WTC11 (cell line): ENCODE data around the gene DCUN1D3. TPM values are rescaled to one million over a fixed set of nuclear protein-coding genes. Genes with fewer than 3 reads are reported as not detected.

Experiments used
- ATAC-seq: fragments of 200-7000 bp; cut with Tn5 transposase; 2 replicates; pipeline ENCODE4 v1.10.0; 2021; ENCODE audit warnings: mild to moderate bottlenecking, moderate library complexity
- CTCF ChIA-PET: fragments of 300-600 bp; sonication (Branson Sonifier 250); formaldehyde crosslinking; loops from one replicate; lab custom pipeline; 2021; ENCODE audit warnings: antibody characterized with exemption; lab: Charles Lee
- POLR2A ChIA-PET: fragments of 350-600 bp; sonication (Branson Sonifier 250); formaldehyde crosslinking; loops from one replicate; lab custom pipeline; 2021; ENCODE audit warnings: antibody characterized with exemption; lab: Charles Lee
- DNase-seq: peaks from one replicate; pipeline ENCODE4 v3.0.0; 2021; ENCODE audit warnings: low spot score
- H3K27ac Mint-ChIP-seq: 2 replicates; pipeline ENCODE4 v1.8.0; 2021; ENCODE audit warnings: mixed read lengths
- H3K27me3 Mint-ChIP-seq: 2 replicates; pipeline ENCODE4 v1.8.0; 2021; ENCODE audit warnings: low read depth, mild to moderate bottlenecking, moderate library complexity, mixed read lengths
- H3K36me3 Mint-ChIP-seq: 2 replicates; pipeline ENCODE4 v1.8.0; 2021; ENCODE audit warnings: mixed read lengths
- H3K4me1 Mint-ChIP-seq: 2 replicates; pipeline ENCODE4 v1.8.0; 2022; ENCODE audit warnings: mixed read lengths
- H3K4me3 Mint-ChIP-seq: 2 replicates; pipeline ENCODE4 v1.8.0; 2021; ENCODE audit warnings: mild to moderate bottlenecking, moderate library complexity, mixed read lengths
- H3K9me3 Mint-ChIP-seq: 2 replicates; pipeline ENCODE4 v1.8.0; 2021; ENCODE audit warnings: mixed read lengths
- ARID4B ChIP-seq: sonication (generic); formaldehyde crosslinking; IDR thresholded peaks from 2 replicates; pipeline ENCODE4 v1.8.0; 2023; ENCODE audit warnings: missing genetic modification reagents, mild to moderate bottlenecking, borderline replicate concordance
- CREB1 ChIP-seq: sonication (generic); formaldehyde crosslinking; IDR thresholded peaks from 2 replicates; pipeline ENCODE4 v1.8.0; 2023; ENCODE audit warnings: mild to moderate bottlenecking, missing genetic modification reagents
- CTCF ChIP-seq: fragments of 200-600 bp; IDR thresholded peaks from 2 replicates; pipeline ENCODE4 v1.8.0; 2022; ENCODE audit warnings: antibody characterized with exemption
- ESRRA ChIP-seq: sonication (generic); formaldehyde crosslinking; IDR thresholded peaks from 2 replicates; pipeline ENCODE4 v1.8.1; 2022; ENCODE audit warnings: mild to moderate bottlenecking, missing genetic modification reagents, borderline replicate concordance
- ETV6 ChIP-seq: sonication (generic); formaldehyde crosslinking; IDR thresholded peaks from 2 replicates; pipeline ENCODE4 v1.8.1; 2022; ENCODE audit warnings: mild to moderate bottlenecking, missing genetic modification reagents
- FOXP1 ChIP-seq: sonication (generic); formaldehyde crosslinking; IDR thresholded peaks from 2 replicates; pipeline ENCODE4 v1.8.0; 2022; ENCODE audit warnings: missing genetic modification reagents, mild to moderate bottlenecking, moderate library complexity, borderline replicate concordance
- IRF2 ChIP-seq: sonication (generic); formaldehyde crosslinking; IDR thresholded peaks from 2 replicates; pipeline ENCODE4 v1.8.0; 2022; ENCODE audit warnings: low read depth, missing genetic modification reagents, borderline replicate concordance
- JAZF1 ChIP-seq: fragments of 250-450 bp; sonication (Bioruptor Pico); IDR thresholded peaks from 2 replicates; pipeline ENCODE4 v1.9.0; 2021; ENCODE audit warnings: moderate library complexity, mild to moderate bottlenecking, inconsistent platforms
- MYBL2 ChIP-seq: sonication (generic); formaldehyde crosslinking; IDR thresholded peaks from 2 replicates; pipeline ENCODE4 v1.8.1; 2023; ENCODE audit warnings: mild to moderate bottlenecking, moderate library complexity, missing genetic modification reagents
- PREB ChIP-seq: sonication (generic); formaldehyde crosslinking; IDR thresholded peaks from 2 replicates; pipeline ENCODE4 v1.8.1; 2022; ENCODE audit warnings: mild to moderate bottlenecking, missing genetic modification reagents, moderate library complexity, borderline replicate concordance
- PRRX2 ChIP-seq: fragments of 250-450 bp; sonication (Bioruptor Pico); IDR thresholded peaks from 2 replicates; pipeline ENCODE4 v1.8.0; 2021; ENCODE audit warnings: mild to moderate bottlenecking
- SMAD3 ChIP-seq: sonication (generic); formaldehyde crosslinking; IDR thresholded peaks from 2 replicates; pipeline ENCODE4 v1.8.0; 2022; ENCODE audit warnings: missing genetic modification reagents, mild to moderate bottlenecking, borderline replicate concordance
- SOX15 ChIP-seq: fragments of 250-450 bp; sonication (Bioruptor Pico); IDR thresholded peaks from 2 replicates; pipeline ENCODE4 v1.9.0; 2021; ENCODE audit warnings: mild to moderate bottlenecking
- ZNF416 ChIP-seq: fragments of 250-450 bp; sonication (Bioruptor Pico); IDR thresholded peaks from 2 replicates; pipeline ENCODE4 v1.9.0; 2021; ENCODE audit warnings: mild to moderate bottlenecking, inconsistent platforms
- ZNF423 ChIP-seq: fragments of 250-450 bp; sonication (Bioruptor Pico); IDR thresholded peaks from 2 replicates; pipeline ENCODE4 v2.1.2; 2022; ENCODE audit warnings: mild to moderate bottlenecking, moderate library complexity
- total RNA-seq: library from RNA; stranded (reverse); gene quantifications from 3 replicates; pipeline ENCODE4 v1.2.3, GENCODE V29; 2021
- TF ChIP-seq, protein P1 (sequence below): sonication (generic); formaldehyde crosslinking; IDR thresholded peaks from 2 replicates; pipeline ENCODE4 v1.8.1; 2023; ENCODE audit warnings: mild to moderate bottlenecking, moderate library complexity, missing genetic modification reagents
- TF ChIP-seq, protein P2 (sequence below): fragments of 250-450 bp; sonication (Bioruptor Pico); IDR thresholded peaks from 2 replicates; pipeline ENCODE4 v2.1.2; 2022; ENCODE audit warnings: mild to moderate bottlenecking, moderate library complexity
- TF ChIP-seq, protein P3 (sequence below): fragments of 250-450 bp; sonication (Bioruptor Pico); IDR thresholded peaks from 2 replicates; pipeline ENCODE4 v1.9.0; 2021; ENCODE audit warnings: mild to moderate bottlenecking

The DCUN1D3 gene
- total RNA-seq, 1 experiment from 2014 or later, result 14.7 TPM

- H3K4me1 Mint-ChIP-seq, result no peaks in the 10 kb centered on the region
- TF ChIP-seq ETV6 (no peak), CTCF (peak; percentile 94)
- POLR2A ChIA-PET, result no interaction called here
- CTCF ChIA-PET, result interaction anchor here (0.5 to 2.5 kb wide), 25 partner anchors 11 to 442 kb away, joined by 3 to 27 read pairs (median 4); partner anchors contain the start of genes DCUN1D3 and LYRM1
- no peaks in the 10 kb centered on the region for H3K9me3 Mint-ChIP-seq
- H3K36me3 Mint-ChIP-seq, result peaks cover 4% of the 10 kb centered on the region
- DNase-seq, result peak; percentile 79
- H3K27me3 Mint-ChIP-seq, result no peaks in the 10 kb centered on the region
- peak; percentile 48; the same call in 1 of the 2 replicates for ATAC-seq
- no peak overlapping the region for H3K4me3 Mint-ChIP-seq
- H3K27ac Mint-ChIP-seq, result no peak overlapping the region
Observed at GRCh38 chr16:20849589-20850390, 50.4 kb downstream of the DCUN1D3 start.

GRCh38 chr16:20847550-20847949, 52.6 kb downstream of the DCUN1D3 start:
- Mint-ChIP-seq H3K4me1 (peaks cover 3% of the 10 kb centered on the region), H3K36me3 (peaks cover 7% of the 10 kb centered on the region), H3K27ac (no peak overlapping the region), H3K27me3 (no peaks in the 10 kb centered on the region), H3K9me3 (no peaks in the 10 kb centered on the region)
- DNase-seq, result no peak
- TF ChIP-seq JAZF1 (no peak), SOX15 (no peak), PREB (no peak), MYBL2 (no peak), FOXP1 (CRISPR knock-in tag) (no peak), ZNF423 (CRISPR knock-in tag) (no peak), IRF2 (CRISPR knock-in tag) (no peak), ESRRA (no peak), CREB1 (CRISPR knock-in tag) (no peak), SMAD3 (CRISPR knock-in tag) (no peak)
- TF ChIP-seq, protein P1, sequence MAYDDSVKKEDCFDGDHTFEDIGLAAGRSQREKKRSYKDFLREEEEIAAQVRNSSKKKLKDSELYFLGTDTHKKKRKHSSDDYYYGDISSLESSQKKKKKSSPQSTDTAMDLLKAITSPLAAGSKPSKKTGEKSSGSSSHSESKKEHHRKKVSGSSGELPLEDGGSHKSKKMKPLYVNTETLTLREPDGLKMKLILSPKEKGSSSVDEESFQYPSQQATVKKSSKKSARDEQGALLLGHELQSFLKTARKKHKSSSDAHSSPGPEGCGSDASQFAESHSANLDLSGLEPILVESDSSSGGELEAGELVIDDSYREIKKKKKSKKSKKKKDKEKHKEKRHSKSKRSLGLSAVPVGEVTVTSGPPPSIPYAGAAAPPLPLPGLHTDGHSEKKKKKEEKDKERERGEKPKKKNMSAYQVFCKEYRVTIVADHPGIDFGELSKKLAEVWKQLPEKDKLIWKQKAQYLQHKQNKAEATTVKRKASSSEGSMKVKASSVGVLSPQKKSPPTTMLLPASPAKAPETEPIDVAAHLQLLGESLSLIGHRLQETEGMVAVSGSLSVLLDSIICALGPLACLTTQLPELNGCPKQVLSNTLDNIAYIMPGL (CRISPR knock-in tag), result no peak
- TF ChIP-seq, all 79 proteins: peak for 0
- ChIA-PET POLR2A (no interaction called here), CTCF (interaction anchor here (1.8 kb wide), 2 partner anchors 236 to 254 kb away, joined by 4 to 6 read pairs; no protein-coding TSS in a partner anchor)
- no peak for ATAC-seq
- H3K4me3 Mint-ChIP-seq, result no peak overlapping the region

GRCh38 chr16:20846551-20846950, 53.6 kb downstream of the DCUN1D3 start:
- no peak for DNase-seq
- no peak for ATAC-seq
- peaks cover 3% of the 10 kb centered on the region for H3K4me1 Mint-ChIP-seq
- no peak overlapping the region for H3K27ac Mint-ChIP-seq
- ChIA-PET POLR2A (no interaction called here), CTCF (interaction anchor here (1.1 kb wide), 1 partner anchor 238 kb away, joined by 3 read pairs; no protein-coding TSS in a partner anchor)
- H3K4me3 Mint-ChIP-seq, result no peak overlapping the region
- no peaks in the 10 kb centered on the region for H3K27me3 Mint-ChIP-seq
- peaks cover 13% of the 10 kb centered on the region for H3K36me3 Mint-ChIP-seq
- H3K9me3 Mint-ChIP-seq, result no peaks in the 10 kb centered on the region
- TF ChIP-seq, protein P2, sequence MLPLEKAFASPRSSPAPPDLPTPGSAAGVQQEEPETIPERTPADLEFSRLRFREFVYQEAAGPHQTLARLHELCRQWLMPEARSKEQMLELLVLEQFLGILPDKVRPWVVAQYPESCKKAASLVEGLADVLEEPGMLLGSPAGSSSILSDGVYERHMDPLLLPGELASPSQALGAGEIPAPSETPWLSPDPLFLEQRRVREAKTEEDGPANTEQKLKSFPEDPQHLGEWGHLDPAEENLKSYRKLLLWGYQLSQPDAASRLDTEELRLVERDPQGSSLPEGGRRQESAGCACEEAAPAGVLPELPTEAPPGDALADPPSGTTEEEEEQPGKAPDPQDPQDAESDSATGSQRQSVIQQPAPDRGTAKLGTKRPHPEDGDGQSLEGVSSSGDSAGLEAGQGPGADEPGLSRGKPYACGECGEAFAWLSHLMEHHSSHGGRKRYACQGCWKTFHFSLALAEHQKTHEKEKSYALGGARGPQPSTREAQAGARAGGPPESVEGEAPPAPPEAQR (CRISPR knock-in tag), result no peak
- TF ChIP-seq ARID4B (CRISPR knock-in tag), result no peak
- TF ChIP-seq, protein P3, sequence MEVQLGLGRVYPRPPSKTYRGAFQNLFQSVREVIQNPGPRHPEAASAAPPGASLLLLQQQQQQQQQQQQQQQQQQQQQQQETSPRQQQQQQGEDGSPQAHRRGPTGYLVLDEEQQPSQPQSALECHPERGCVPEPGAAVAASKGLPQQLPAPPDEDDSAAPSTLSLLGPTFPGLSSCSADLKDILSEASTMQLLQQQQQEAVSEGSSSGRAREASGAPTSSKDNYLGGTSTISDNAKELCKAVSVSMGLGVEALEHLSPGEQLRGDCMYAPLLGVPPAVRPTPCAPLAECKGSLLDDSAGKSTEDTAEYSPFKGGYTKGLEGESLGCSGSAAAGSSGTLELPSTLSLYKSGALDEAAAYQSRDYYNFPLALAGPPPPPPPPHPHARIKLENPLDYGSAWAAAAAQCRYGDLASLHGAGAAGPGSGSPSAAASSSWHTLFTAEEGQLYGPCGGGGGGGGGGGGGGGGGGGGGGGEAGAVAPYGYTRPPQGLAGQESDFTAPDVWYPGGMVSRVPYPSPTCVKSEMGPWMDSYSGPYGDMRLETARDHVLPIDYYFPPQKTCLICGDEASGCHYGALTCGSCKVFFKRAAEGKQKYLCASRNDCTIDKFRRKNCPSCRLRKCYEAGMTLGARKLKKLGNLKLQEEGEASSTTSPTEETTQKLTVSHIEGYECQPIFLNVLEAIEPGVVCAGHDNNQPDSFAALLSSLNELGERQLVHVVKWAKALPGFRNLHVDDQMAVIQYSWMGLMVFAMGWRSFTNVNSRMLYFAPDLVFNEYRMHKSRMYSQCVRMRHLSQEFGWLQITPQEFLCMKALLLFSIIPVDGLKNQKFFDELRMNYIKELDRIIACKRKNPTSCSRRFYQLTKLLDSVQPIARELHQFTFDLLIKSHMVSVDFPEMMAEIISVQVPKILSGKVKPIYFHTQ (CRISPR knock-in tag), result no peak
- no peak for TF ChIP-seq ZNF416 (CRISPR knock-in tag)
- no peak for TF ChIP-seq PRRX2 (CRISPR knock-in tag)
- TF ChIP-seq MYBL2, result no peak
